Stimulated activated CD4-positive, alpha-beta T cell treated with anti-CD3 and anti-CD28 coated beads, Interleukin-2, amount 100 ng/mL, for 24 hours (primary cell): Measurements from ENCODE around the gene GTF2A2.
"Not testable (repeated sequence)": the region's sequence is repeated elsewhere in the genome, so short reads cannot be mapped to it uniquely, and the experiment has no call there.

Experiments
- DNase-seq, 2 donors: peaks; one replicate each; pipeline ENCODE4 v3.0.0-alpha.2; 2020

GTF2A2 gene

DNA sequence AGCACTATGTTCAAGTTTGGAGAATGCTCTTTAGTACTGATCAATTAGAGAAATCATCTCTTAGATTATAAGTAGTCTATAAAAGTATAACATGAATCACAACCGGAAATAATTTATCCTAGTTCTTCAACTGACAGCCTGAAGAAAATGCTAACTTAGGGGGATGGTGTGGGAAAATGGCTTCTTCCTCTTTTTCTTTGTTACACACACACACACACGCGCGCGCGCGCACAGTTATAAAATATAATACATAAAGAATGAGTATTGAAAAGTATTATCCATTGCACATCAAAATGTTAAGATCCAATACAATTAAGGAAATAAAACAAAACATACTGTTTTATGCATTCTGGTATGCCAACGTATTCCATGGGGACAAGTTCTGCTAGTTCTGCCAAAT, 11.2 kb upstream of the GTF2A2 start:
- DNase-seq, result no peak

DNA sequence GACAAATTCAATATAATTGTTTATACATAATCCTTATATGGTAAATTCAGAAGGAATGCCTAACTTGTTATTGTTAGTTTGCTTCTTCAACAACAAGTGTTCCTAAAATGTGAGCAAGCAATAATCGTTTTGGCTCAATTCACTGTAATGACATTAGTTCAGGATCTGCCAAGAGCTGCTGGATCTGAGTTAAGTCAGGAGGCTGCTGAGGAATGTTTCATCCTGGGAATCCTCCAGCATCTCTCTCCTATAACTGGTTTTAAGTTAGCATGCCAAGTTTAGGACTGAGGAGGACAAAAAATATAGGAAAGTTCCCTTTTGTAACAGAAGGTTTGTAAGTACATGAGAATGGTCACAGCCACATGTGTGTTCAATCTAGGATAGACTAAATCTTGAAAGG, 4.9 kb upstream of the GTF2A2 start:
- DNase-seq, result no peak

DNA sequence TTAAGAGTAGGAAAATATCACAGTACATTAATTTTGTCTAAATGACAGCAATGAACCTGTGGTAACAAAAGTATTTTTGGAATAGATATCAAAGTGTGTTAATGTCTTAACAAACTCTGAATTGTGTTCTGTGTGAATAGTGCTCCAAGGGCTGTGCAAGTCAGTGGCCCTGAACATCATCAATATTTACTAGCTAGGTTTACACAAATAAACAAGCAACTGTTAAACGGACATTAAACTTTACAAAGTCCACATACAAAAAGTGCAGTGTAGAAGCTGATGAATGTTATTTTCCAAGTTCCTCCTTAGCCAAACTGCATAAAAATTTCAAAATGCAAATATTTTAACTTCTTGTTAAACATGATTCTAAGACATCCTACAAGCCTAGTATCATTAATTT, 2.1 kb upstream of the GTF2A2 start:
- DNase-seq, result no peak

DNA sequence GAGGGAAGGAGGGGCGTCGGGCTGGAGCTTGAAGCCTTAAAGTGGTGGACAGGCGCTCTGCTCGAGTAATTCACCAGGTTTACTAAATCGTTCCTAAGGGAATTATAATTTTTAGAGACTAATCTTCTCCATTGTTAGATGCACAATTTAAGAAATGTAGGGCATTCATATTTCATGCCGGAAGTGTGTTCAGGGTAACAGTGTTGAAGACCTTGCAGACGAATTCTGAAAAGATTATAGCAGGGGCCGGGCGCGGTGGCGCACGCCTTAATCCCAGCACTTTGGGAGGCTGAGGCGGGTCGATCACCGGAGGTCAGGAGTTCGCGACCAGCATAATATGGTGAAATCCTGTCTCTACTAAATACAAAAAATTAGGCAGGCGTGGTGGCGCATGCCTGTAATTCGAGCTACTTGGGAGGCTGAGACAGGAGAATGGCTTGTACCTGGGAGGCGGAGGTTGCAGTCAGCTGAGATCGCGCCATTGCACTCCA, 365 bp upstream of the GTF2A2 start:
- peak; percentile 11 to 20 for DNase-seq

DNA sequence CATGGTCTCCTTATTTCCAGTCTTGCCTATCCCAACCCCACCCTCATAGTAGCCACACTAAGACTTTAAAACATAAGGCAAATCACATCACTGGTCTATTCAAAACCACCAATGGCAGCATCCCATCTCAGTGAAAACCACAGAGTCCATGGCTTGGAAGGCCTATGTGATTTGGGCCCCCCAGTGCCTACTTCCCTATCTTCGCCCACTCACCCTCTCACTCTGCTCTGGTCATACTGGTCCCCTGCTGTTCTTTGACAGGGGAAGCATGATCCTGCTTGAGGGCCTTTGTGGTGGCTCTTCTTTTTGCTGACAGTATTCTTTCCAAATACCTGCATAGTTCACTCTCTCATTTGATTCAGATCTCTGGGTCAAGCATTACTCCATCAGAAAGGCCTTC, 3.3 kb downstream of the GTF2A2 start:
- DNase-seq, result no peak

DNA sequence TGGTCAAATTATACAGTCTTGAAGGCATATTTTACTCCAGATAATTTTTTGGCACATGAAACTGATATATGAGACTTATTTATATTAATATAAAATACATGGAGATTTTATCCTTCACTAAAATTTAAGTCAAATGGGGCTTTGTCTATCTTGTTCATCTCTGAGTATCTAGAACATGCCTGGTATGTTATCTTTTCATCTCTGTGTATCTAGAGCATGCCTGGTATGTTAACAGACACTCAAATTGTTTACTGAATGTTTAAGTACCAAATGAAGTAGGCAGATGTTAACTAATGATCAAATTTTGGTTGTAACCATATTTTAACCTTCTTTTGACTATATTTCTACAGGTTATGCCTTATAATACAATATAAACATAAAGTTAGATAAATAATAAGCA, 7.7 kb downstream of the GTF2A2 start:
- DNase-seq, result no peak

DNA sequence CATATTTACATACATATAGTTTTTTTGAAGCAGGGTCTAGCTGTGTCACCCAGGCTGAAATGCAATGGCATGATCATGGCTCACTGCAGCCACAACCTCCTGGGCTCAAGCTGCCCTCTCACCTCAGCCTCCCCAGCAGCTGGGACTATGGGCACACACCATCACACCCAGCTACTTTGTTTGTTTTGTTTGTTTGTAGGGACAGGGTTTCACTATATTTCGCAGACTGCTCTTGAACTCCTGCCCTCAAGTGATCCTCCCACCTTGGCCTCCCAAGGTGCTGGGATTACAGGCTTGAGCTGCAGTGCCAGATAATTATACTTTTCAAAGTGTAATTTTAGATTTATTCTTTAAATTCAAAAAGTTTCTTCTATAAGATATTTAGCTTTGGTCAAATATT, 10.2 kb downstream of the GTF2A2 start:
- no peak for DNase-seq

DNA sequence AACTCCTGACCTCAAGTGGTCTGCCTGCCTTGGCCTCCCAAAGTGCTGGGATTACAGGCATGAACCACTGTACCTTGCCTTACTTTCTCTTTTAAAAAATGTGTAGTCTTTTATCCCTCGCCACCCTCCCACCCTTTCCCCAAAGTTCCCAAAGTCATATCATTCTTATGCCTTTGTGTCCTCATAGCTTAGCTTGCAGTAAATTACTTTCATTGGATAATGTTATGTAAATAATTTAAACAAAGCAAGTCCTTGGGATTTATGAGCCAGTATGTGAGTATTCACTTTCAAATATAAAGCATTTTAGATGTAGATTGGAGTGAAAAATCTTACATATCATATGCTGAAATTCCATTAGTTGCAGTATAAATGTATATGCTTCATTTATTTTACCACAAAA, 11.0 kb downstream of the GTF2A2 start:
- no peak for DNase-seq

DNA sequence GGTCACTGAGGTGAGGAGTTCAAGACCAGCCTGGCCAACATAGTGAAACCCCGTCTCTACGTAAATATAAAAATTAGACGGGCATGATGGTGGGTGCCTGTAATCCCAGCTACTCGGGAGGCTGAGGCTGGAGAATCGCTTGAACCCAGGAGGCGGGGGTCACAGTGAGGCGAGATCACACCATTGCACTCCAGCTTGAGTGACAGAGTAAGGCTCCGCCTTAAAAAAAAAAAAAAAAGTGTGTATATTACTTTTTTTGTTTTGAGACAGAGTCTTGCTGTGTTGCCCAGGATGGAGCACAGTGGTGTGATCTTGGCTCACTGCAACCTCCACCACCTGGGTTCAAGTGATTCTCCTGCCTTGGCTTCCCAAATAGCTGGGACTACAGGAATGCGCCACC, 11.5 kb downstream of the GTF2A2 start:
- not testable (repeated sequence) for DNase-seq

DNA sequence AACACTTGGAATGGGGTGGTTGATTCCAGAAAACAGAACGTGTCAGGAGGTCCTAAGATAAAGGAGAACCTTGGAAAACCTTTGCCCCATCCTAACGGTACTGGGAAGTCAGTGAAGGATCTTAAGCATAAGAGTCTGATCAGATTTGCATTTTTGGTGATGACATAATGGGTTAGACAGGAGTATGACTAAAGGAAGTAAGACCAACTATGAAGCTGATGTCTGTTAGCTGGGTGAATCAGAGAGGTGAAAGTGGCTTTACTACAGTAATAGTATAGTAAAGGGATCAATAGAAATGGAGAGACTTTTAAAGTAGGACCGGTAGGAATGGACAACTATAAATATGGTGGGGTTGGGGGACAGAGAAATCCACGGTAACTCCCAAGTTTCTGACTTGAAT, 12.6 kb downstream of the GTF2A2 start:
- DNase-seq, result no peak

DNA sequence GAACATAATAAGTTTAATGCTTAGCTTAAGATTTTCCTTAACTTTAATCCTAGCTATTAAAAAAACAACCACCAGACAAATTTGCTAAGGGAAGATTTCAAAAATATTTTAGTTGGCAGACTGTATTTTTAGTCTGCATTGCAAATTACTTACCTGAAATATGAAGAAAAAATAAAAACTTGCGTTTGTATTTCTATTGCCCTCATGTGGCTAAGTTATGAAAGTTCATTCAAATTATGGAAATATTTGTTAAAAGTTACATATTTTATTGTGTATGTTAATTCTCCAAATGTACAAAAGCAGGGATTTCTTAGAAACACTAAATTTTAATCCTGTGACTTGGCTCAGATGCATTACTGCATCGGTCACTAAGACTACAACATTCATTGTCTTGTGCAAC, 15.0 kb downstream of the GTF2A2 start:
- no peak for DNase-seq

DNA sequence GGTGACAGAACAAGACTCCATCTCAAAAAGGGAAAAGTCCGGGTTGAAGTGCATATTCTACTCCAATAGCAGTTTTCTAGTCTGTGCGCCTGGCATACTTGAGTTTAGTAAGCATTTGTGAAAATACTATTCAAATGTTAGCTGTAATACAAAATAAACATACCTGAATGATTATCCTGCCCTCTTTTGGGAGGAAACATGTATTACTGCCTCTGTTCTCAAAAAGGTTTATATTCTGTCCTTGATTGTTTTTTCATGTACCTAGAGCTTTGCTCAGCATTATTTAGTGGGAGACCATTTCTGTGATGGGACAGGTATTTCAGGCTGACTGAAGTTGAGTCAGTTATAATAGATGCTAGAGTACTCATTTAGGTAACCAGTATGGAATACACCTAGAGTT, 19.8 kb downstream of the GTF2A2 start:
- not testable (repeated sequence) for DNase-seq

DNA sequence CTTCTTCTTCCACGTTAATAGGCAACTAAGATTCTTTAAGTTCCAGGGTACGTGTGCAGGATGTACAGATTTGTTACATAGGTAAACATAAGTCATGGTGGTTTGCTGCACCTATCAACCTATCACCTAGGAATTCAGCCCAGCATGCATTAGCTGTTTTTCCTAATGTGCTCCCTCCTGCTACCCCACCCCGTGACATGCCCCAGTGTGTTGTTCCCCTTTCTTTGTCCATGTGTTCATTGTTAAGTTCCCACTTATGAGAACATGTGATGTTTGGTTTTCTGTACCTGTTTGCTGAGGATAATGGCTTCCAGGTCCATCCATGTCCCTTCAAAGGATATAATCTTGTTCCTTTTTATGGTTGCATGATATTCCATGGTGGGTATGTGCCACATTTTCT, 21.1 kb downstream of the GTF2A2 start:
- no peak for DNase-seq

DNA sequence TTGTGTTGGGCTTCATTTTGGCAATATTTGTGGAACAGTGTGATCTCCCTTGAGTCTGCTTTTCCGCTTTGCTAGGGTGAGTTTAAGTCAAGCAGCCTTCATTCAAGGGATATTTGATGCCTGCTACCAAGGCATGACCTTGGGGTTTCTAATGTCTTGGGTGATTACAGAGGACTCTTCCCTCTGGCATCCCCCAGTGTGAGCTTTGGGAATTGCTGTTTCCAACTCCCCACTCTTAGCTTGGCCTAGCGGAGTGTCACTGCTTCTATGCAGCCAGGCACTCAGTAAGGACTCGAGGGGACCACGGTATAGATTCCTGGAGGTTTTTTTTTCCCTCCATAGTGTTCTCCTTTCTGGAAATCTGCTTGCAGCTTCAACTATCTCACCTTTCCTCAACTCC, 24.6 kb downstream of the GTF2A2 start:
- no peak for DNase-seq

DNA sequence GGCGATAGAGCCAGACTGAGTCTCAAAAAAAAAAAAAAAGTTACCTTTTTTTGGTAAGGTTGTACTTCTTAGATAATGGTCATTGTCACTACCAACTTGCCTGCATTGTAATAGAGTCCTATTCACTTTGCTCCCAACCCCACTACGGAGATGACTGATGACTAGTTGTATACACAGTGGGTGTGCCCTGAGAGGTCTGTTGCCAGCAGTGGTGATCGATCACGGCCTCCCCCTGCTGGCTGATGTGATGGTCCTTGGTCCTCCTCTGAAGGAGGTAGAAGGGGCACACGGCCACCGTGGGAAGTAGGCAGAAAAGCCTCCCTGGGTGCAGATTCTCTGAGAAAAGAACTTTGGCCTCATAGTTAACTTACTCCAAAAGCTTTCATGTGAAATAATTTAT, 35.0 kb downstream of the GTF2A2 start:
- peak; percentile 37 to 65 for DNase-seq

DNA sequence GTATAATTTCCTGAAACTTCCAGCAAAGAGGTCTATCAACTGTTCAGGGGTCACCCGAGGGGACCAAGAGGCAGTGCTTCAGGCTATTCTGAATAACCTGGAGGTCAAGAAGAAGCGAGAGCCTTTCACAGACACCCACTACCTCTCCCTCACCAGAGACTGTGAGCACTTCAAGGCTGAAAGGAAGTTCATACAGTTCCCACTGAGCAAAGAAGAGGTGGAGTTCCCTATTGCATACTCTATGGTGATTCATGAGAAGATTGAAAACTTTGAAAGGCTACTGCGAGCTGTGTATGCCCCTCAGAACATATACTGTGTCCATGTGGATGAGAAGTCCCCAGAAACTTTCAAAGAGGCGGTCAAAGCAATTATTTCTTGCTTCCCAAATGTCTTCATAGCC, 38.9 kb downstream of the GTF2A2 start:
- DNase-seq, result no peak

DNA sequence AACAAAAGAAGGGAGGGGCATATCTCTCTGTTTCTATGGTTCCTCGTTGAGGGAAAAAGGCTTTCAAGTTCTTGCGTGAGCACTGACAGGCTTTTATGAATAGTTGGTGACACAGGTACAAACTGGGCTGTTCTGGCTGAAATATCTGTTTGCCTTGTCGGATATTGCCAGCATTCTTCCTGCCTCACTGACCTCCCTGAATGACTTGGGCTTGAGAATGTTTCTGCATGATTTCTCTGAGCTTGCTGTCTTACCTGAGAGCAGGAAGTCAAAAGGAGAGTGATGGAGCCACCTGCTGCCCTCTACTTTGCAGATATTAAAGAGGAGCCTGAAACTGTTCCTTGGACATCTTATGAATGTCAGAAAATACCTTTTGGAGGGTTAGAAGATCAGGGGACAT, 40.9 kb downstream of the GTF2A2 start:
- DNase-seq, result no peak

DNA sequence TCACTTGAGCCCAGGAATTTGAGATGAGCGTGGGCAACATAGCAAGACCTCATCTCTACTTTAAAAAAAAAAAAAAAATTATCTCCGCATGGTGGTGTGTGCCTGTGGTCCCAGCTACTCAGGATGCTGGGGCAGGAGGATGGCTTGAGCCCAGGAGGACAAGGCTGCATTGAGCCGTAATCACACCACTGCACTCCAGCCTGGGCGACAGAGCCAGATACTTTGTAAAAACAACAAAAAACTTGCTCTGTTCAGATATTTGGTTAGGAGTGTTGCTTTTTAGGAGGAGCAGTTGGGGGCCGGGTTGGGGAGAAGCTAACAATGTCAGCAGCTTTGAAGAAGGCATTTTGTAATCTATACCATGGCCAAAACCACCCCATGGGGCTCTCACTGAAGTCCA, 41.7 kb downstream of the GTF2A2 start:
- DNase-seq, result no peak

DNA sequence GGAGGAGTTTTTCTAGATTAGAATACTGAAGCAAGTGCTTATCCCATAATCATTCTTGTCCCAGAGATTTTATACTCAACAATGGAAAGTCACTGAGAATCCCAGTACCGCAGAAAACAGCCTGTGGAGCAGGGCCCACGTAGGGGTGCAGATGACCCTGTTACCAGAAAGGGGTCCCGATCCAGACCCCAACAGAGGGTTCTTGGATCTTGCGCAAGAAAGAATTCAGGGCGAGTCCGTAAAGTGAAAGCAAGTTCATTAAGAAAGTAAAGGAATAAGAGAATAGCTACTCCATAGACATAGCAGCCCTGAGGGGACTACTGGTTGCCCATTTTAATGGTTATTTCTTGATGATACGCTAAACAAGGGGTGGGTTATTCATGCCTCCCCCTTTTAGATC, 43.2 kb downstream of the GTF2A2 start:
- no peak for DNase-seq

DNA sequence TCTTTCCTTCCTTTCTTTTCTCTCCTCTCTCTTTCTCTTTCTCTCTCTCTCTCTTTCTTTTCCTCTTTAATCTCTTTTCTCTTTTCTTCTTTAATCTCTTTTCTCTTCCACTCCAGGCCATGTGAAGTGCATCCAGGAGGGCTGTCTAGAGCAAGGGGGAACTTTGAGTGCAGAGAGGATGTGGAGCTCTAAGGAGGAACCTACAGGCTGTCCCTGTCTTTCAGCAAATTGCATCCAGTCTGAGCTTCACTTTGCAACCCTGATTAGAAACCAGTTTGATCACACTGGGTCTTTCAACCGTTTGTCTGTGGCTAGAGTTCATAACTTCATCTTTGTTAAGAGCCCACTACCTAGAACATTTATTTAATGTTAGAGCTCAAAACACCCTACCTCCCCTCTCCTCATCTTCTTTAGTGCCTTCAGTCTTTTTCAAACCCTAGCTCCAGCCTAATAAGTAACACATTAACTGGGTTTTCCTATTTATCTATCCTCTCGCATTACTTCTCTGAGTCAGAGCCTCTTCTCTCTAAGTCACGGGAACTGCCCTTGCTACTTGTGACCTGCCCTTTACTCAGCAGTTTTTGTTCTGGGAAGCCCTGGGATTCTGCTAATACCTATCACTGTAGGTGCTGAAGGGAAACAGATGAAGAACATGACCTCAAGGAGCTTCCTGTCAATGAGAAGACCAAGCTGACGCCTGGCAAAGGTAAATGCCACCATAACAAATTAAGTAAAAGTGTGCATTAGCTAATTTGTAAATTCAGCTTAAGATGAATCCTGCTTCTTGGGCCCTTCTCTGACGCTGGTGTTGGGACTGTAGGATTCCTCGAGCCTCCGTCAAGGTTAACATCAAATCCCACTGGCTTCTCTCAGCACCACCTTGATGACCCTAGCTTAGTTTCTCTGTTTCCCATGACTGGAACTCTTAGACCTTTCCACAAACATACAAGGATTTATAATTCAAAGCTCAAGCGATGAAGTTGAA, 45.7 kb downstream of the GTF2A2 start, which contains the start of gene GCNT3:
GCNT3 (plus strand) TSS at position 508 of the 985 bp plus-strand sequence. CDS start 6,456 bp downstream, outside the sequence.
- DNase-seq, result no peak

DNA sequence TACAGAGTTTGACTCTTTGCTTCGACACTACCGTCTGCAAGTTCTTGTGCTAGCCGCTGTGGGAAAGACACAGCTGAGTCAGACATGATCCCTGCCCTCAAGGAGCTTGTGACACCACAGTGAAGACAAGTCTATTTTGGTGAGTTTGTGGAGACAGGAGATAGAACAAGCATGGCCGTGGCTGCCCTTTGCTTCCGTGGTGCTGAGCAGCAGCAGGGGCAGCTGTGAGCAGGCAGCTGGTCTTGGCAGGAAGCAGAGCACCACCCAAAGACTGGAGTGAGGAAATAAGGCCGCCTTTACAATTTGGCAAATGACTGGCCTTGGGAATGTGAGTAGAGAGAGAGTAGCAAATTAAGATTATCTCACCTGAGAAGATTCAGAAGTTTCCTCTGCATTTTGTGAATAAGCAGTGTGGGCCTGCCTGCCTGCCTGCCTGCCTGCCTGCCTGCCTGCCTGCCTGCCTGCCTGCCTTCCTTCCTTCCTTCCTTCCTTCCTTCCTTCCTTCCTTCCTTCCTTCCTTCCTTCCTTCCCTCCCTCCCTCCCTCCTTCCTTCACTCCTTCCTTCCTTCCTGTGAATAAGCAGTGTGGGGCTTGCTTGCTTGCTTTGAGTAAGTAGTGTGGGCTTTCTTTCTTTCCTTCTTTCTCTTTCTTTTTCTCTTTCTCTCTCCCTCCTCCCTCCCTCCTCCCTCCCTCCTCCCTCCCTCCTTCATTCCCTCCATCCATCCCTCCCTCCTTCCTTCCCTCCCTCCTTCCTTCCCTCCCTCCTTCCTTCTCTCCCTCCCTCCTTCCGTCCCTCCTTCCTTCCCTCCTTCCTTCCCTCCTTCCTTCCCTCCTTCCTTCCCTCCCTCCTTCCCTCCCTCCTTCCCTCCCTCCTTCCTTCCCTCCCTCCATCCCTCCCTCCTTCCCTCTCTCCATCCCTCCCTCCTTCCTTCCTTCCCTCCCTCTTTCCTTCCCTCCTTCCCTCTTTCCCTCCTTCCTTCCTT, 47.3 kb downstream of the GTF2A2 start:
- DNase-seq, result no peak

DNA sequence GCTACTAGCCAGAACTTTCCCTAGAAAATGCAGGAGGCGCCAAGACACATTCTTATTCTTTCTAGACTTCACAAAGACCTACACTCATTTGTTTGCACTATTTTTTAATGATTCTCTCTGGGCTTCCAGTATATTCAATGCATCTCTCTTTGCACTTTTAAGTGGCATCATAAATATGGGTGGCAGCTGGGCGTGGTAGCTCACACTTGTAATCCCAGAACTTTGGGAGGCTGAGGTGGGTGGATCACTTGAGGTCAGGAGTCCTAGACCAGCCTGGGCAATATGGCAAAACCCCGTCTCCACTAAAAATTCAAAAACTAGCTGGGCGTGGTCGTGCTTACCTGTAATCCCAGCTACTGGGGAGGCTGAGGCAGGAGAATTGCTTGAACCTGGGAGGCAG, 51.3 kb downstream of the GTF2A2 start:
- DNase-seq, result no peak

DNA sequence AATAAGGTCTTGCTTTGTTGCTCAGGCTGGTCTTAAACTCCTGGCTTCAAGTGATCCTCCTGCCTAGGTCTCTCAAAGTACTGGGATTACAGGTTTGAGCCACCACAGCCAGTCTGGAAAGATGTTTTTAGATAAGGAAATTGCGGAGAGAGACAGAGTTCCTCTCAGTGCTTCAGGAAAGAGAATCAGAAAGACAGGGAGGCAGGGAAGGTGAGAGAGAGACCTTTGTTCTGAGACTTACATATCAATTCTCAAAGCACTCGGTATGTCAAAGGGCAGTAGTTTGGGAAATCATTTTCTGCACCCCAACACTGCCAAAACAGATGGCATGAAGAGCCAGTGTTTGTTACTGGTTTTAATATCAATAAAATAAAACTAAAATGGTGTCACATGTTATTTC, 58.9 kb downstream of the GTF2A2 start:
- DNase-seq, result no peak
